MCF 10A (cell line): Measurements from ENCODE around the gene C2. TPM values are rescaled to one million over a fixed set of nuclear protein-coding genes. Genes with fewer than 3 reads are reported as not detected.

Source experiments
- Bru-seq: library from RNA; stranded (reverse); fragments of 400-500 nt; gene quantifications from one replicate; lab custom pipeline; 2021; lab: Mats Ljungman, UMichigan
- BruChase-seq, 2 experiments: library from RNA; stranded (reverse); fragments of 400-500 nt; gene quantifications; one replicate each; lab custom pipeline; 2021; lab: Mats Ljungman, UMichigan
- BruUV-seq: library from RNA; stranded (reverse); fragments of 400-500 nt; replicated peaks from 2 replicates; lab custom pipeline; 2021; lab: Mats Ljungman, UMichigan
- CTCF ChIA-PET: fragments of 300-600 bp; sonication (Branson Sonifier 250); formaldehyde crosslinking; extraction: SDS; loops from one replicate; lab custom pipeline; 2021; ENCODE audit warnings: antibody characterized with exemption, inconsistent platforms; lab: Yijun Ruan, JAX
- POLR2A ChIA-PET: fragments of 300-600, 350-650 bp; sonication (Branson Sonifier 250); formaldehyde crosslinking; extraction: SDS; loops from one replicate; lab custom pipeline; 2020; ENCODE audit warnings: antibody characterized with exemption, inconsistent platforms; lab: Yijun Ruan, JAX
- DNase-seq: peaks from one replicate; pipeline ENCODE4 v3.0.0-alpha.2; 2018; ENCODE audit not compliant: unreplicated experiment
- H3K27ac Mint-ChIP-seq: one replicate; pipeline ENCODE4 v1.8.0; 2022; ENCODE audit warnings: mild to moderate bottlenecking, low read depth, mixed read lengths; ENCODE audit not compliant: unreplicated experiment
- H3K27me3 Mint-ChIP-seq: one replicate; pipeline ENCODE4 v1.8.0; 2022; ENCODE audit warnings: mixed read lengths; ENCODE audit not compliant: insufficient read depth, unreplicated experiment
- H3K36me3 Mint-ChIP-seq: one replicate; pipeline ENCODE4 v1.8.0; 2022; ENCODE audit warnings: mild to moderate bottlenecking, moderate library complexity, mixed read lengths; ENCODE audit not compliant: insufficient read depth, unreplicated experiment
- H3K4me1 Mint-ChIP-seq: one replicate; pipeline ENCODE4 v1.8.0; 2022; ENCODE audit warnings: mixed read lengths; ENCODE audit not compliant: insufficient read depth, unreplicated experiment
- H3K4me3 Mint-ChIP-seq: one replicate; pipeline ENCODE4 v1.8.0; 2022; ENCODE audit warnings: mild to moderate bottlenecking, moderate library complexity, mixed read lengths; ENCODE audit not compliant: unreplicated experiment
- H3K9me3 Mint-ChIP-seq: one replicate; pipeline ENCODE4 v1.8.0; 2022; ENCODE audit warnings: mixed read lengths; ENCODE audit not compliant: unreplicated experiment
- CTCF ChIP-seq: fragments of 200-600 bp; IDR thresholded peaks from one replicate; pipeline ENCODE4 v1.8.0; 2022; ENCODE audit warnings: antibody characterized with exemption, mild to moderate bottlenecking; ENCODE audit not compliant: unreplicated experiment
- intact Hi-C: fragments of 100-400 bp; cut with micrococcal nuclease; formaldehyde crosslinking; loops from 2 replicates; pipeline ENCODE4 v1.14.1; 2022
- long read RNA-seq: library from polyadenylated mRNA; stranded (forward); transcript quantifications from one replicate; pipeline ENCODE4 v2.0.0, GENCODE V29; 2022
- total RNA-seq: library from RNA; stranded (reverse); gene quantifications from 2 replicates; pipeline ENCODE4 v1.2.3, GENCODE V29; 2022

C2 gene
- total RNA-seq (not detected in 2 replicates), Bru-seq, nascent RNA (percentile 42 among the genes with signal in this experiment), BruChase-seq, experiment 1, labeled RNA remaining after a 6-hour chase (percentile 53 among the genes with signal in this experiment), BruChase-seq, experiment 2, labeled RNA remaining after a 2-hour chase (percentile 47 among the genes with signal in this experiment)
- long read RNA-seq: 0 reads

DNA sequence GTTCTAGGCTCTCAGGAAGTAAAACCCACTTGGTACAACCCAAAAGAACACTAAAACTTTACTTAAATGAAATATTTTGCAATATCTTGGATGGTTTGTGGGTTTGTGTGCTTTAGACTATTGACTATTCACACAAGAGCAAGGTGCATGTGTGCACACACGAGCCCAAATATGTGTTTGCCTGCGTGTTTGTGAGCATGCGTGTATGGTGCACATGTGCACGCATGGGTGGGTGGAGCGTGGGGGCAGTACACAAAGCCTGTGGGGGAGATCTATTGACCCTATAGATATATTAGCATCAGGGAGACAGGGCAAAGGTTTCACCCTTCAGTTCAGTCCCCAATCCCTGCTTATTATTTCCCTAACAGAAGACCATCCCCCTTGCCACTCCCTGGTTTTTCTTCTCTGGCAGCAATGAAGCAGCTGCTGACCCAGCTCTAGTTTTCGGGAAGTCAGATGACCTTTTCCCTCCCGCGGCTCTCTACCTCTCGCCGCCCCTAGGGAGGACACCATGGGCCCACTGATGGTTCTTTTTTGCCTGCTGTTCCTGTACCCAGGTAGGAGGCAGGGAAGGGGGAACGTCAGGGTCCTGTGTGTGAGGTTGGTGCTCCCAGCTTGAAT, at the start of gene C2:
Gene C2 (plus strand): TSS at position 476 of the 621 bp plus-strand sequence. CDS start 36 bp downstream, at position 512.
- H3K27me3 Mint-ChIP-seq: no peaks in the 10 kb centered on the region
- no peak for TF ChIP-seq CTCF
- BruUV-seq: no TSS peak
- no peak for DNase-seq
- H3K36me3 Mint-ChIP-seq: no peaks in the 10 kb centered on the region
- H3K4me3 Mint-ChIP-seq: no peak within 1 kb of the TSS
- no peaks in the 10 kb centered on the region for H3K9me3 Mint-ChIP-seq
- ChIA-PET POLR2A (interaction anchor here (0.6 kb wide), 1 partner anchor 1585 kb away, joined by 3 read pairs; no protein-coding TSS in a partner anchor), CTCF (interaction anchor here (1.1 kb wide), 1 partner anchor 25 kb away, joined by 4 read pairs; no protein-coding TSS in a partner anchor)
- intact Hi-C loops: no loop called here
- no peaks in the 10 kb centered on the region for H3K4me1 Mint-ChIP-seq
- no peak within 1 kb of the TSS for H3K27ac Mint-ChIP-seq

DNA sequence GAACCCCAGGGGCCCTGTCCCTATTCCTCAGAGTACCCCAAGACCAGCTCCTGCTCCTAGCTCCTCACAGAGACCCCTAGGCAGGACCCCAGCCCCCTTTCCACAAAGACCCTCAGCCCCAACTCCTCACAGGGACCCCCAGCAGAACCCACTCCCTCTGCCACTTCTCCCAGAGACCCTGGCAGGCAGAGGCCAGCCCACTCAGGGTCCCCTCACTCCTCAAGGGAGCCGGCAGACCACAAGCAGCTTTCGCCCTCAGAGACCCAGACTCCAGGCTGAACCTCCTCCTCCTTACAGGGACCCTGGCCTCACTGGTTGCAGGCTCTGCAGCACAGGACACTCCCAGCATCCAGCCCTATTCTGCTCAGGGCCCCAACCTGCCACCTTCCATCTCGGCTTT, 49.3 kb upstream of the C2 start:
- no TSS peak for BruUV-seq
- no peak overlapping the region for H3K27ac Mint-ChIP-seq
- peaks cover 39% of the 10 kb centered on the region for H3K36me3 Mint-ChIP-seq
- intact Hi-C loops: no loop called here
- CTCF ChIA-PET: no interaction called here
- no peaks in the 10 kb centered on the region for H3K27me3 Mint-ChIP-seq
- POLR2A ChIA-PET: no interaction called here
- H3K9me3 Mint-ChIP-seq: no peaks in the 10 kb centered on the region
- TF ChIP-seq CTCF: no peak
- H3K4me1 Mint-ChIP-seq: no peaks in the 10 kb centered on the region
- DNase-seq: no peak
- H3K4me3 Mint-ChIP-seq: no peak overlapping the region

DNA sequence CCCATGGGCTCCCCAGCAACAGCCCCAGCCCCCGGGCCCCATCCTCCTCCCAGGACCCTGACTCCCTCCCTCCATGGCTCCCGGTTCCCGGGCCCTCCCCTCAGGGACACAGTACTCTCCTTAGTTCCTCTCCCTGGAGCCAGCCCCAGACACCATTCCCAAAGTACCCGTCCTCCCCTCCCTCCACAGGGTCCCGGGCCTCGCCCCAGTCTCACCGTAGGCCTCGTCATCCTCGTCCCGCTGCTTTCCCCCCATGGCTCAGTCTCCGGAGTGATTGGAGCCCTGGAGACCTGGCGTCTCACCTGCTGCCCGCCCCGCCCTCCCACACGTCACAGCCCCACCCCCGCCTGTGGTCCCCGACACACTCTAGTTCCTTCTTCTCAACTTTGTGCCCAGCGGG, 48.8 kb upstream of the C2 start, which contains the start of gene SLC44A4:
Gene SLC44A4 (minus strand): TSS at position 272 of the 400 bp plus-strand sequence. CDS start 17 bp downstream, at position 255.
- ChIA-PET CTCF (no interaction called here), POLR2A (no interaction called here)
- no TSS peak for BruUV-seq
- no peak for DNase-seq
- Mint-ChIP-seq H3K4me1 (no peaks in the 10 kb centered on the region), H3K36me3 (peaks cover 39% of the 10 kb centered on the region), H3K27me3 (no peaks in the 10 kb centered on the region), H3K9me3 (no peaks in the 10 kb centered on the region), H3K4me3 (no peak within 1 kb of the TSS), H3K27ac (no peak within 1 kb of the TSS)
- no peak for TF ChIP-seq CTCF
- intact Hi-C loops: no loop called here

DNA sequence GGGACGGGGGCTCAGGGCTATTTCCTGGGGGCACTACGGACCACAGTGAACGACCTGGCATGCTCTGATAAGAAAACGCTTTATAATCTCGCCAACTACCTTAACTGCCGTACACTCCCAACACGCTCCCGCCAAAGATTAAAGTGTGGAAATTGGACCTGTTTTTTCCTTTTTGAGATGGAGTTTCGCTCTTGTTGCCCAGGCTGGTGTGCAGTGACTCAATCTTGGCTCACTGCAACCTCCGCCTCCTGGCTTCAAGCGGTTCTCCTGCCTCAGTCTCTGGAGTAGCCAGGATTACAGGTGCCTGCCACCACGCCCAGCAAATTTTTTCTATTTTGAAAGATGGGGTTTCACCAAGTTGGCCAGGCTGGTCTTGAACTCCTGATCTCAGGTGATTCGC, 48.4 kb upstream of the C2 start:
- BruUV-seq: no TSS peak
- no peak for DNase-seq
- Mint-ChIP-seq H3K4me1 (no peaks in the 10 kb centered on the region), H3K4me3 (no peak overlapping the region), H3K36me3 (peaks cover 41% of the 10 kb centered on the region), H3K27me3 (no peaks in the 10 kb centered on the region), H3K9me3 (no peaks in the 10 kb centered on the region), H3K27ac (no peak overlapping the region)
- intact Hi-C loops: no loop called here
- no peak for TF ChIP-seq CTCF
- ChIA-PET CTCF (no interaction called here), POLR2A (no interaction called here)
